H1 (cell line): ENCODE measurements around the gene CALU. TPM values are rescaled to one million over a fixed set of nuclear protein-coding genes. Genes with fewer than 3 reads are reported as not detected.

Source experiments
- EZH2 ChIP-seq: fragments of 200-600 bp; sonication (generic); IDR thresholded peaks from 2 replicates; pipeline ENCODE4 v1.7.1; 2012; ENCODE audit warnings: low read depth, mild to moderate bottlenecking, moderate library complexity, low read length, inconsistent platforms; ENCODE audit not compliant: severe bottlenecking
- MAFK ChIP-seq: IDR thresholded peaks from 2 replicates; pipeline ENCODE4 v1.6.1; 2012; ENCODE audit warnings: low read depth, mild to moderate bottlenecking, improper control_type of control experiment, low read length
- polyA plus RNA-seq, 7 experiments: library from polyadenylated mRNA; depleted of rRNA in 3 of 7; stranded (reverse) in 5 of 7; unstranded in 2 of 7; fragments of >200 nt in 5 of 7; fragments of 200-250 nt in 2 of 7; gene quantifications; 1 replicate in 5 of 7; 2 replicates in 1 of 7; 4 replicates in 1 of 7; pipeline versions ENCODE4 v1.2.1 to v1.2.3, GENCODE V29; 2011 to 2013; ENCODE audit warnings: missing spikeins in 2 of 7, mixed read lengths in 2 of 7
- total RNA-seq: library from RNA; stranded (reverse); fragmentation: NEBNext Ultra II Directional; extraction: Animal tissue kit (Norgen Biotek cat#: 25700); gene quantifications from 2 replicates; pipeline ENCODE4 v1.2.1, GENCODE V29; 2021

CALU gene
- total and polyA plus RNA-seq, 2 of the 8 experiments (the other 6 are each of a cell fraction or from before 2014, with no cell fraction given): 67.2 to 170 TPM

DNA sequence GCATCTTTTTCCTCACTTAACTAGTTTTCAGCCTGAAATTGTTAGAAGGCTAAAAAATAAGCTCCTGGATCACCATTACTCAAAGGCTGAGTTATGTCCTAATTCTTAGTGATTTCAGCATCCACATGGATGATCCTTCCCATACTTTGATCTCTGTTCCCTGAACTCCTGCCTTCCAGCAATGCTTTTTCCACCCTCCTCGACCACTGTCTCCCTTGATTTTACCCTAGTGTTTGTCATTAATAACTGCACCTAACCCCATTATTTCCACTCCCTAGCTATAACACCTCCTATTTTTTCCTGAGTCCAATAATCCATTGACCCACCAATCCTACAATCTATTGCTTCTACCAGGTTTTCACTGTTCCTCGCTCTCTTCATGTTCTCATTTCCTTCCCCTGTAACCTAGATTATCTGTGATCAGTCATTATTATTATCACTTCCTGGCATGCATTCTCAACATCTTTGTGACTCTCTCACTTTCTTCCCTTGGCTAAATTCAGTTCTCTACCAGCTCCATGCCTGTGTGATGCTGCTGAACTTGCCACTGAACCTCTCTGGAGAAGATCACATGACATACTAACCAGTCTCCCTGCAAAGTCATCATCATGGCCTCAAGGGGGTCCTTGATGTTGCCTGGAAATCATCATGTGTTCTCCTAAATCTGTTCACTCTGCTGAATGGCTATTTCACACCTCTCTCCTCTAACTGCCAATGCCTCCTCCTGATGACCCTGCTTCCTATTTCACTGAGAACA lies 6.5 kb upstream of the CALU start (continued):
- TF ChIP-seq MAFK (no peak), EZH2 (no peak)
